Measurements from ENCODE around the gene NDST4.

GRCh38 chr4:114807357-114807756, 306.1 kb downstream of the NDST4 start:
- no peak for TF ChIP-seq CTCF (IDR thresholded peaks at IDR 0.05; ENCODE audit: low read depth, low read length, missing input control)
- TF ChIP-seq NR2F2 (IDR thresholded peaks at IDR 0.05): no peak
- no peak for TF ChIP-seq RAD21 (IDR thresholded peaks at IDR 0.05)
- TF ChIP-seq, protein P1, sequence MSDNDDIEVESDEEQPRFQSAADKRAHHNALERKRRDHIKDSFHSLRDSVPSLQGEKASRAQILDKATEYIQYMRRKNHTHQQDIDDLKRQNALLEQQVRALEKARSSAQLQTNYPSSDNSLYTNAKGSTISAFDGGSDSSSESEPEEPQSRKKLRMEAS (IDR thresholded peaks at IDR 0.05): no peak
- TF ChIP-seq HNF4G (IDR thresholded peaks at IDR 0.05): no peak
- TF ChIP-seq REST (IDR thresholded peaks at IDR 0.05): no peak
- TF ChIP-seq, protein P2, sequence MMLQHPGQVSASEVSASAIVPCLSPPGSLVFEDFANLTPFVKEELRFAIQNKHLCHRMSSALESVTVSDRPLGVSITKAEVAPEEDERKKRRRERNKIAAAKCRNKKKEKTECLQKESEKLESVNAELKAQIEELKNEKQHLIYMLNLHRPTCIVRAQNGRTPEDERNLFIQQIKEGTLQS (IDR thresholded peaks at IDR 0.05): no peak
- no peak for TF ChIP-seq JUND (IDR thresholded peaks at IDR 0.05)
- no peak for TF ChIP-seq SP1 (IDR thresholded peaks at IDR 0.05)
- no peak for TF ChIP-seq GABPA (IDR thresholded peaks at IDR 0.05 in 1 of 2, conservative IDR thresholded peaks at IDR 0.05 in 1 of 2)
- TF ChIP-seq TAF1 (conservative IDR thresholded peaks at IDR 0.05): no peak

Measured in liver (tissue), 3 donors.